GM12874 (cell line): ENCODE measurements around the gene SOD3.

ENCODE experiments used
- TF ChIP-seq, protein P1 (sequence below): IDR thresholded peaks from 2 replicates; pipeline ENCODE4 v1.5.1; 2011; ENCODE audit warnings: low read depth, mild to moderate bottlenecking, control low read depth, low read length, moderate library complexity; ENCODE audit not compliant: insufficient read depth

SOD3 gene

DNA sequence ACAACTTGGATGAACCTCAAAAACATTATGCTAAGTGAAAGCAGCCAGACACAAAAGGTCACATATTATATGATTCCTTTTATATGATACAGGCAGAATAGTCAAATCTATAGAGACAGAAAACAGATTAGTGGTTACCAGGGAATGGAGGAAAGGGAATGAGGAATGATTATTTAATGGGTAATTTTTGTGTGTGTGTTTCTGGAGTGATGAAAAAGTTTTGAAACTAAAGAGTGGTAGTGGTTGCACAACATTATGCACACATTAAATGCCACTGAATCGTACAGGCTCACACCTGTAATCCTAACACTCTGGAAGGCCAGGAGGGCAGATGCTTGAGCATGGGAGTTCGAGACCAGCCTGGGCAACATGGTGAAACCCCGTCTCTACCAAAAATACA, 19.6 kb upstream of the SOD3 start:
- TF ChIP-seq, protein P1, sequence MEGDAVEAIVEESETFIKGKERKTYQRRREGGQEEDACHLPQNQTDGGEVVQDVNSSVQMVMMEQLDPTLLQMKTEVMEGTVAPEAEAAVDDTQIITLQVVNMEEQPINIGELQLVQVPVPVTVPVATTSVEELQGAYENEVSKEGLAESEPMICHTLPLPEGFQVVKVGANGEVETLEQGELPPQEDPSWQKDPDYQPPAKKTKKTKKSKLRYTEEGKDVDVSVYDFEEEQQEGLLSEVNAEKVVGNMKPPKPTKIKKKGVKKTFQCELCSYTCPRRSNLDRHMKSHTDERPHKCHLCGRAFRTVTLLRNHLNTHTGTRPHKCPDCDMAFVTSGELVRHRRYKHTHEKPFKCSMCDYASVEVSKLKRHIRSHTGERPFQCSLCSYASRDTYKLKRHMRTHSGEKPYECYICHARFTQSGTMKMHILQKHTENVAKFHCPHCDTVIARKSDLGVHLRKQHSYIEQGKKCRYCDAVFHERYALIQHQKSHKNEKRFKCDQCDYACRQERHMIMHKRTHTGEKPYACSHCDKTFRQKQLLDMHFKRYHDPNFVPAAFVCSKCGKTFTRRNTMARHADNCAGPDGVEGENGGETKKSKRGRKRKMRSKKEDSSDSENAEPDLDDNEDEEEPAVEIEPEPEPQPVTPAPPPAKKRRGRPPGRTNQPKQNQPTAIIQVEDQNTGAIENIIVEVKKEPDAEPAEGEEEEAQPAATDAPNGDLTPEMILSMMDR: no peak

DNA sequence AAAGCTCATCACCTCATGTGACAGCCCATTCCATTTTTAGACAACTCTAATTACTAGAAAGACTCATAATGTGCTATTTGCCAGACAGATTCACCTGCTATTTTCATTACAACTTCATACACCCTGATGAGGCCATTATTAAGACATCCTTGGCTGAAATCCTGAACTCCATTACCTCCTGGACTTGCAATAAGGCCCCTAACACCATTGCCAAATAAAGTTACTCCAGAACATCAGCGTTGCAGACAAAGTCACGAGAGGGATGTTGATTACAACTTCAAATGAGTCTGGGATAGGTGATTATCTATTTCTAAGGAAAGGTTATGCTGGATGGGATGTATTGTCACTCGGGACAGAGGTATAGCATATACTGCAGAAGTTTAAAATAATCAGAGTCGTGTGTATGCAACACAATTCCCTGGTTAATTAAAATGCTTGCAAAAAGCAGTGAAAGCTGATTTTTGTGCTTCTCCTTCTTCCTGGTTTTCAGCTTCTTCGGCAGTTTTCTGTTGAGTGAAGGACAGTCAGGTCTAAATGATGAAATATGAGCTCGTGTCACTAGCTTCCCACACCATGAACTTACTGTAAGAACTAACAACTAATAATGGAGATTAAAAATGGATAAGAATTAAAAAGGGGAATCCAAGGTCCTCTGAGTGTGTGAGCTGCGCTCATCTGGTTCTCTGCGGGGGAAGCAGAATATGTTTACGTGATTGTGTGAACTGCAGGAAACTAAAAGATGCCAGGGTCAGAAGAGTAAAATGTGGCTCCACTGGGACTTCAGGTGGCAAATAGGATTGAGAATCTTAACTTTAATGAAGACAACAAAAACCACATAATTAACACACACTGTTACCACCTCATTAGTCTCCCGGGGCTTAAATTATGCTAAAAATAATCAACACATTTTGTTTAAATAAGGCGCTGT, 17.6 kb upstream of the SOD3 start:
- TF ChIP-seq, protein P1: no peak

DNA sequence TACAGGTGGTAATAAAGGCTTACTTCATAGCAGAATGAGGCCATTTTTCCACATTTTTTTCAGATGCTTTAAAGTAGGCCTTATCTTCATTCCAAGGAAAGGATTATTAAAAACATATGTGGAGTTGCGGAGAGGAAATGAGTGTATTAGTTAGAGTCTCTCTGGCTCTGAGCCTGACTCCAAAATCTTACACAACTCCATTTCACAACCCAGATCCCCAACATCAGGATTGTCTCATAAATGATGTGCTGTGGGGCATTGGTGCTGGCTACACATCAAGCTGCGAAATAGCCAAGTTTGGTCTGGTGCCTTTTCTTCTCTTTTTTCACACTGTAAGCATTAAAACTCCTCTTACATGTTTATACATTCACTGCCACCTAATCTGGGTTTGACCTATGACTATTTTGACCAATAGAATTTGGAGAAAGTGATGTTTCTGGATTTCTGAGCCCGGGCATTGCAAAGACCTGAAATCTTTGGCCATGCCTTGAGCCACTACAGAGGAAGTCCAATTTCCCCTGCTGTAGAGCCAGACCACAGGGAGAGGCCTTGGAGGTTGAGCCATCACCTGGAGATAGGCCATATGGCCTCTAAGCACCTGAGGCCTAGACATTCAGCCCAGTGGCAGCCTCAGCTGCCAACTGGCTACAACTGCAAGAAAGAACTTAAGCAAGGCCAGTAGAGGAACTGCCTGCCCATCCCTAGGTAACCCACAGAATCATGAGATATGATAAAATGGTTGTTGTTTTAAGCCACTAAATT, 16.7 kb upstream of the SOD3 start:
- TF ChIP-seq, protein P1: no peak

DNA sequence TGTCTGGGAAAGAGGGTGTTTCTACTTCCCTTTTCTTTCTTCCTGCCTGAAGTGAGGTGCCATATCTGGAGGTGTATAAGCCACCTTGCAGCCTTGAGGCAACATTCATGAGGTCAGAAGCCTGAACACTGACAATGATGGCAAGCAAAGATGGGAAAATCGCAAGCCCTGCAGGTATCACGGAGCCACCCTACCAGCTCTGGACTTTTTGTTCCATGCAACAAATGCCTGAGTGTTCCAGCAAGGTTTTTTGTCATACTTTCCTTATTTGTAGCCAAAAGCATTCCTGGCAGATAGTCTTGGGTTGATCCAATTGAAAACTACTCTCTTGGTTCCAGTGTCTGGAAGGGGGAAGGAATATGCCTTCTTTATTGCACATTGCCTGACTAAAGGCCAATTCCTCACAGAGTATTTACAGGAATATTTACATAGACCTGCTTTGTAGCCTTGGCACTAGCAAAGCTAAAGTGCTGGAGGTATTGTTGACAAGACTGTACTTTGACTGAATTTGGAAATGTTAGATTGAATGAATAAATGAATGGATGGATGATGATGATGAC, 14.4 kb upstream of the SOD3 start:
- TF ChIP-seq, protein P1: no peak

DNA sequence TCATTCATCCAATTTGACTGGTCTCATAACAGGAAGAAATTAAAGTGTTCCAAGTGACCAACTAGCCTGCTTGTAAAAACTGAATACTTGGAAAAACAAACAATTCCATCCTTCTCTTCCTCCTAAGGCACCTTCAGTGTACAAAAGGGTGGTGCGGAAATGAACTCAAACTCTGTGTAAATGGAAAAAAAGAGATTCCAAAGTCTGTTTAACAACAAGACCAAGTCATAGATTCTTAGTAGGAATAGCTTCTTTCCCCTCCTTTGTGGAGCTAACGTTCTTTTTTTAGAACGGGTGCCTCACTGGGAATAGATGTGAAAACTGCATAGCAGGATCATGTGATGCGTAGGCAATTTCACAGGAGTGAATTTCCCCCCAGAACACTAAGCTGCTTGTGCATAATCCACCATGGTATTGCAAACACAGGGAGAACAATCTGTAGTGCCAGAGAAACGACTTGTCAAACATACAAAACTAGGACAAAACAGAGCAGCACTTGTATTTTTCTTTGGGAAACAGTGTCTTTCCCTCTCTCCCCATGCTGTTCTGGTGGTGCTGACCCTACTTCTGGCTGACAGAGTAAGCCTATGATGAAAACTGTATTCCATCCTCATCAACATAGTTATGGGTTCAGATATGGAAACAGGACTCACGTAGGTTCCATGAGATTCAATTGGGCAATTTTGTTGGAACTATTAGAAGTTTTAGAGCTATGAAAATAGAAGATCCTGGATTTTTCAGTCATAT, 13.2 kb upstream of the SOD3 start:
- TF ChIP-seq, protein P1: no peak

DNA sequence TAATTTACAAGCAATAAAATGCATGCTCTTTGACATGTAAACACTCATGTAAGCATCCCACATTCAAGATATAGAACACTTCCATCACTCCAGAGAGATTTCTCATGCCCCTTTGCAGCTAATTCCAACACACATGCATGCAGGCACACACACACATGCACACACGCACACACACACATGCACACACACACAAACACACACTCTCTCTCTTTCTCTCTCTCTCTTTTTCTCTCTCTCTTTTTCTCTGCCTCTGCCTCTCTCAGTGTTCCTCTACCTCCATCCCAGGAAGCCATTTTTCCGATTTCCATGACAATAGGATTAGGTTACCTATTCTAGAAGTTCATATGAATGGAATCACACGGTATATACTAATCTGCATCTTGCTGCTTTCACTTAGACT, 11.9 kb upstream of the SOD3 start:
- TF ChIP-seq, protein P1: no peak

DNA sequence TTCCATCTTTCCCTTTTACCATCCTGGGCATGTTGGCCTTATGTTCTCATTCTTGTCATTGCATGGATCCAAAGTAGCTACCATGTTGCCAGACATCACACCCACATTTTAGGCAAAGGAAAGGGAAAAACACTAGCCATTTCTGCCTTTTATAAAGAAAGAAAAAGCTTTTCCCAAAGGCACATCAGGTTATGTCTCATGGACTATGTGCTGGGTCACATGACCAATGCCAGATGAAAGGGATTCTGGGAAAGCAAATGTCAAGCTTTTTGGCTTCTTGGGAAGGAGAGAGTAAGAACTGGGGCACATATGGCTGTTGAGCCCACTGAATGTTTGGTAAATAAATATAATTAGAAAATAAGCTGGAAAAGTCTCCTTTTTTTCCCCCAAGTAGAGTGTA, 4.3 kb upstream of the SOD3 start:
- TF ChIP-seq, protein P1: no peak
